Measurements from ENCODE around the gene GRB10. TPM values are rescaled to one million over a fixed set of nuclear protein-coding genes. Genes with fewer than 3 reads are reported as not detected.
A peak's percentile ranks its signal among the peaks of the same experiment; 100 is the strongest.

Gene GRB10
- total and polyA plus RNA-seq, 11 donors, result 14.7 to 38.2 (median 28.0) TPM

DNA sequence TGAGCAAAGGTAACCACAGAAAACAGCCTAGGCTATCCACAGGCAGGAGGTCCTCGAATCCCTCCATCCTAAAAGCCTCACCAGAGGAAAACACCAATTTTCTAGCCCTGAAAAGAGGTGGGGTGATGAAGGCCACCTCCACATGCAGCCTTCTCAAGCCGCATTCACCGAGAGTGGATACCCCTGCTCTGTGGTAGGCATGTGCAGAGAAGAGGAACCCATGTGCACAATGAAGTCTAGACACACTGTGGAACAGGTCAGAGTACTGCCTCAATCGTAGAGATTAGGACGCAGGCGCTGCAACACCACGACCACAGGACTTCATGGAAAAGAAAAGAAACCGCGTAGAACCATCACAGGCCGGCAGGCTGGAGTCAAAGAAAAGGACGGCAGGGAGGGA is 38.8 kb downstream of the GRB10 start:
- 90 to 98% (median 92%) methylated on average over 11 of the region's 11 CpGs for WGBS, 4 donors
- DNase-seq (no peak), ATAC-seq (no peak)
- H3K4me3 ChIP-seq, result no peak overlapping the region
- TF ChIP-seq, protein P1, sequence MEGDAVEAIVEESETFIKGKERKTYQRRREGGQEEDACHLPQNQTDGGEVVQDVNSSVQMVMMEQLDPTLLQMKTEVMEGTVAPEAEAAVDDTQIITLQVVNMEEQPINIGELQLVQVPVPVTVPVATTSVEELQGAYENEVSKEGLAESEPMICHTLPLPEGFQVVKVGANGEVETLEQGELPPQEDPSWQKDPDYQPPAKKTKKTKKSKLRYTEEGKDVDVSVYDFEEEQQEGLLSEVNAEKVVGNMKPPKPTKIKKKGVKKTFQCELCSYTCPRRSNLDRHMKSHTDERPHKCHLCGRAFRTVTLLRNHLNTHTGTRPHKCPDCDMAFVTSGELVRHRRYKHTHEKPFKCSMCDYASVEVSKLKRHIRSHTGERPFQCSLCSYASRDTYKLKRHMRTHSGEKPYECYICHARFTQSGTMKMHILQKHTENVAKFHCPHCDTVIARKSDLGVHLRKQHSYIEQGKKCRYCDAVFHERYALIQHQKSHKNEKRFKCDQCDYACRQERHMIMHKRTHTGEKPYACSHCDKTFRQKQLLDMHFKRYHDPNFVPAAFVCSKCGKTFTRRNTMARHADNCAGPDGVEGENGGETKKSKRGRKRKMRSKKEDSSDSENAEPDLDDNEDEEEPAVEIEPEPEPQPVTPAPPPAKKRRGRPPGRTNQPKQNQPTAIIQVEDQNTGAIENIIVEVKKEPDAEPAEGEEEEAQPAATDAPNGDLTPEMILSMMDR (IDR thresholded peaks at IDR 0.05), result no peak
- no peak for TF ChIP-seq POLR2A (IDR thresholded peaks at IDR 0.05)
- peaks cover 0 to 50% (median 26%) of the 10 kb centered on the region in 12 donors for H3K4me1 ChIP-seq
- no peaks in the 10 kb centered on the region for H3K27me3 ChIP-seq
- peaks cover 0 to 19% (median 4%) of the 10 kb centered on the region in 9 donors for H3K36me3 ChIP-seq
- H3K27ac ChIP-seq, result no peak overlapping the region
- intact Hi-C loops (cut with DNase I), result no loop called here
- no peaks in the 10 kb centered on the region for H3K9me3 ChIP-seq

DNA sequence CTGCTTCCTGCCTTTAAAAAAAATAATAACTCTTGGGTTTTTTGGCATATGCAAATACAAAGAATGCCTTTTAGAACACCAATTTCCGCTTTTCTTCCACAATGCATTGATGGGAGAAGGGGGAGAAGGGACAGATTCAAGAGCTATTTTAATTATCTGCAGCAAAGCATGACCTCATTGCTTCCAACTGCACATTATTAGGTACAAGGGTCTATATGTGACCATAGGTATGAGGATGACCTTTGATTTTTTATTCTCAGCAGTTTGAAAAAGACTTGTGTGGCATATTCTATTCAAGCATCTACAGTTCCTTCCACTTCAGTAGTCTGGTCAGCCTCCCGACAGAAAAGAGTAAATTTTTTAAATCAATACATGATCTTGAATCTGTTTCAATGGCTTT is 39.7 kb downstream of the GRB10 start:
- Histone ChIP-seq H3K27ac (no peak overlapping the region), H3K9me3 (no peaks in the 10 kb centered on the region), H3K4me1 (peaks cover 0 to 50% (median 26%) of the 10 kb centered on the region in 12 donors), H3K36me3 (peaks cover 0 to 14% (median 4%) of the 10 kb centered on the region in 9 donors), H3K4me3 (no peak overlapping the region), H3K27me3 (no peaks in the 10 kb centered on the region)
- DNase-seq (no peak), ATAC-seq (no peak)
- TF ChIP-seq POLR2A (IDR thresholded peaks at IDR 0.05), result no peak
- TF ChIP-seq, protein P1 (IDR thresholded peaks at IDR 0.05), result no peak
- intact Hi-C loops (cut with DNase I), result no loop called here
- WGBS, 4 donors, result 83 to 92% (median 87%) methylated on average over 2 of the region's 2 CpGs

DNA sequence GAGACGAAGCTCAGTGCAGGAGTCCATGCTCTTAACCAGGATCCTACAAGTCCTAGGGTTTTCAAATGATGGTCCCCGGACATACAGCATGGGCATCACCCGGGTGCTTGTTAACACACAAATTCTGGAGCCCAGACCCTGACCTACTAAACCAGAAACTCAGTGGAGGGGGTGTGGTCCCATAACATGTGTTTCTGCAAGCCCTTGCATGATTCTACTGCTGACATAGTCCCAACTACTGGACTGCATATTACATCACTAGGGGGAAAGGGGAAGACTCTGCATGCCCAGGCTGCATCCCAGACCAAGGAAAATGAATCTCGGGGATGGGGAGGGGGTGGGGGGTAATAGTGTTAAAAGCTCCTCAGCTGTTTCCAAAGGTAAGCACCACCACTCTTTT is 40.3 kb downstream of the GRB10 start:
- intact Hi-C loops (cut with DNase I), result no loop called here
- ATAC-seq (peak in 1 of 4 donors; percentile 10), DNase-seq (no peak)
- Histone ChIP-seq H3K36me3 (peaks cover 0 to 8% (median 3%) of the 10 kb centered on the region in 9 donors), H3K27ac (no peak overlapping the region), H3K9me3 (no peaks in the 10 kb centered on the region), H3K4me1 (peaks cover 0 to 50% (median 23%) of the 10 kb centered on the region in 12 donors), H3K27me3 (no peaks in the 10 kb centered on the region), H3K4me3 (no peak overlapping the region)
- 86 to 91% (median 89%) methylated on average over 2 to 4 of the region's 4 CpGs for WGBS, 4 donors
- no peak for TF ChIP-seq POLR2A (IDR thresholded peaks at IDR 0.05)
- TF ChIP-seq, protein P1 (IDR thresholded peaks at IDR 0.05), result no peak

DNA sequence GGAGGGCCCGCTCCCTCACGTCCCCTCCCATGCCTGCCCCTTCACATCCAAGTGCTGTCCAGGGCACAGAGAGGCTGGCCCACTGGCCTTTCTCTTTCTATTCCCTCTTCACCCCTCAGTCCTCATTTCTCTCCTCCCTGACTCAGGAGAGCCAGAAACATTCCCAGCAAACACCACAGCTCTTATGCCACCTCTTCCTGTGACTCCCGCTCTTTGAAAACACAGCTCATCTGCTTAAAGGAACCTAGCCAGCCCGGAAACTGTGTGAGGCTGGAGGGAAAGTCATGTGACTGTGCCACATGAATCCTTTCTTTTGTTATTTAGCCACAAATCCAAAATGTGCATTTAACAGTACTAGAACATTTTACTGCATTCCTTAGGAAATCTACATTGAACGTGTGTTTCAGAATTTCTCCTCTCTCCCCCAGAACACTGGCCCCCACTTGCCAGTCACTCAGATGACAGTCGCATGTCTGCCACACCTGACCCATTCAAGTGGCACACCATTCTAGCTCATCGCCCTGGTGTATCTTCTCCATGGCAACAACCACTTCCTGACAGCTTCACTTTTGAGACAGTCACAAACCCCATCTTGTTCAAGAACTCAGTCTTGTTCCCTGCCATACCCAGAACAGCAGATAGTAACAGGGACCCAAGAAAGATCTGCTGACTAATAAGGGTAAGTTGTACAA is 42.8 kb downstream of the GRB10 start:
- ATAC-seq (peak in 3 of 4 donors; percentile 11 to 42 (median 39)), DNase-seq (no peak)
- Histone ChIP-seq H3K27ac (peak overlapping the region in 1 of 12 donors; percentile 6), H3K27me3 (no peaks in the 10 kb centered on the region), H3K4me3 (no peak overlapping the region), H3K4me1 (peaks cover 0 to 30% (median 6%) of the 10 kb centered on the region in 12 donors), H3K9me3 (no peaks in the 10 kb centered on the region), H3K36me3 (peaks cover 0 to 6% (median 2%) of the 10 kb centered on the region in 9 donors)
- WGBS, 4 donors, result 68 to 74% (median 73%) methylated on average over 7 of the region's 7 CpGs
- TF ChIP-seq, protein P1 (IDR thresholded peaks at IDR 0.05), result no peak
- no peak for TF ChIP-seq POLR2A (IDR thresholded peaks at IDR 0.05)
- intact Hi-C loops (cut with DNase I), result no loop called here
